HG02943 (cell line): Measurements from ENCODE around the gene GALNS.

Source experiments
- ATAC-seq: cut with Tn5 transposase; IDR thresholded peaks from one replicate; pipeline ENCODE4 v1.9.1; 2021; ENCODE audit warnings: mild to moderate bottlenecking, low read depth, moderate library complexity; ENCODE audit not compliant: unreplicated experiment

Gene GALNS

DNA sequence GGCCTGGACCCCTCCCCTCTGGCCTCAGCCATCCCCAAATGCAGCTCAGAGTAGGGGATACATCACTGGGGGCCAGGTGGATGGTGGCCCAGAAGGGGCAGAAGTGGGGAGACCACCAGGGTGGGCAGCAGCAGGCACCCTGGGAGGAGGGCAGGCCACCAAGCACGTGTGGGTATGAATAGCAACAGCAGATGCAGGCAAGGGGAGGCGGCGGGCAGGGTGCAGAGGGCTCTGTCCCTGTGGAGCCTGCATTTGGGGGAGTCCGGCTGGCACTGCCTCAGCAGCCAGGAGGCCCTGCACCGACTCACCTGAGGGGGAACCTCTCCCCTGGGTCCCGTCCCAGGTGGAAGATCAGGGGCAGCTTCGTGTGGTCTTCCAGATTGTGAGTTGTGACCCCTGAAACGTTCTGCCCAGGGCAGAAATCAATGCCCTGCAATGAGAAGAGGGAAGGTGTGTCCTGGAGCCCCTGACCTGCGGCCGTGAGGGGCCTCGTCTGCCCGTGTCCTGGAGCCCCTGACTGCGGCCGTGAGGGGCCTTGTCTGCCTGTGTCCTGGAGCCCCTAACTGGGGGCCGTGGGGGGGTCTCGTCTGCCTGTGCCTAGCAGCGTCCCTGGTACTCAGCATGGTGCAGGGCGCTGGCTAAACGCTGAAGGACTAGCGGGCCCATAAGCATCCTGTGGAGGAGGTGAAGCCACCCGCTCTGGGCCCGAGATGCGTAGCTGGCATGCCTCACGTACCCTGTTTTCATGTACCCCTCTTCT lies 34.3 kb downstream of the GALNS start:
- ATAC-seq: no peak

- no peak for ATAC-seq
These were observed 35.4 kb downstream of the GALNS start for GRCh38 chr16:88821168-88821850.

GRCh38 chr16:88820385-88821025 lies 36.2 kb downstream of the GALNS start:
- ATAC-seq: no peak

DNA sequence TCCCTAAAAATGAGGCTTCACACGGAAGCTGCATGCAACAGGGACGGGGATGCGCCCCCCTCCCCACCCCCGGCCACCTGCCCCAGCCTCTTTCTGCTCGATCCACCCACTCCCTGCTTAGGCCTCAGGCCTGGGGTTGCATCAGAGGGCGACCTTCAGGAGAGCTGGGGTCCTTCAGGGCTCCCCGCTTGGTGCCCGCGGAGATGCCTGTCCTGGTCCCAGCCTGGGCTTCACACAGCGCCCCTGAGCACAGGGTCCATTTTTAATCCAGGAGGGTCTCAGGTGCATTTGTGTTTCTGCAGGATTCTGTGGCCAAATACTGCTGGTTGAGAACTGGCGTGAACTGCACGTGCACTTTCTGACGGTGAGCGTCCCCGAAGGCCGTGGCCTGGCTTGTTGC lies 37.6 kb downstream of the GALNS start:
- no peak for ATAC-seq

GRCh38 chr16:88818575-88818874 lies 38.2 kb downstream of the GALNS start:
- no peak for ATAC-seq

GRCh38 chr16:88817785-88818574 lies 38.8 kb downstream of the GALNS start:
- no peak for ATAC-seq

GRCh38 chr16:88816736-88817535 lies 39.8 kb downstream of the GALNS start:
- no peak for ATAC-seq

- ATAC-seq: no peak
These were observed 40.7 kb downstream of the GALNS start for GRCh38 chr16:88815901-88816589.

DNA sequence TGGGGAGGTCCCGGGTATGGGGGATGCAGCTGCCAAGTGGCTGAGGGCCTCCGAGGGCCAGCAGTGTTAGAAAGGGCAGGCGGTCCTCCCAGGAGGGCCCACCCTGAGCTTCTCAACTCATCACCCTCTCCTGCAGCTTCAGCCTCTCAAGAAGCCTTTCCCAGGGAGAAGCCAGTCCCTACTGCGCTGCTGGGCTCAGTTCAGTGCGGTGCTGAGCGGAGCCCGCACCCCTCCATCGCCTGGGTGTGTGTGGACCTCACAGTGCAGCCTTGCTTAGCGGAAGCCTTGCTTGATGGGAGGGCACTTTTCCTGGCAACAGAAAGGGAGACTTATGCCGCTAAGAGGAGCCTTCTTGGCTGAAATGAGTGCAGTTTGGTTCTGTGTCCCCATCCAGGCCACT lies 41.5 kb downstream of the GALNS start:
- no peak for ATAC-seq

DNA sequence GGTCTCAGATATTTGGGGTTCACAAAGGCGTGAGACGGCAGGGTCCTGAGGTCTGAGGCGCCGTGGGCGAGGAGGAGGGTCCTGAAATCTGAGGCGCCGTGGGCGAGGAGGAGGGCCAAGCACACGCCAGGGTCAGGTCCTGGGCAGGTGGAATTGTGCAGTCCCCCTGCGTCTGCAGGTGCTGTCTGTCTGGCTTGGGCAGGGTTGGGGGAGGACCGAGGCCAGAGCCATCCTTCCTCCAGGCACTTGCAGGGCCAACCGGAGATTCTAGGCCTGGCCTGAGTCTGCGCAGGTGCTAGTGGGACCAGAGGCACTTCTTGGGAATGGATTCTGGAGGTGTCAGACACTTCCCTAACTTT lies 42.6 kb downstream of the GALNS start:
- ATAC-seq: no peak

DNA sequence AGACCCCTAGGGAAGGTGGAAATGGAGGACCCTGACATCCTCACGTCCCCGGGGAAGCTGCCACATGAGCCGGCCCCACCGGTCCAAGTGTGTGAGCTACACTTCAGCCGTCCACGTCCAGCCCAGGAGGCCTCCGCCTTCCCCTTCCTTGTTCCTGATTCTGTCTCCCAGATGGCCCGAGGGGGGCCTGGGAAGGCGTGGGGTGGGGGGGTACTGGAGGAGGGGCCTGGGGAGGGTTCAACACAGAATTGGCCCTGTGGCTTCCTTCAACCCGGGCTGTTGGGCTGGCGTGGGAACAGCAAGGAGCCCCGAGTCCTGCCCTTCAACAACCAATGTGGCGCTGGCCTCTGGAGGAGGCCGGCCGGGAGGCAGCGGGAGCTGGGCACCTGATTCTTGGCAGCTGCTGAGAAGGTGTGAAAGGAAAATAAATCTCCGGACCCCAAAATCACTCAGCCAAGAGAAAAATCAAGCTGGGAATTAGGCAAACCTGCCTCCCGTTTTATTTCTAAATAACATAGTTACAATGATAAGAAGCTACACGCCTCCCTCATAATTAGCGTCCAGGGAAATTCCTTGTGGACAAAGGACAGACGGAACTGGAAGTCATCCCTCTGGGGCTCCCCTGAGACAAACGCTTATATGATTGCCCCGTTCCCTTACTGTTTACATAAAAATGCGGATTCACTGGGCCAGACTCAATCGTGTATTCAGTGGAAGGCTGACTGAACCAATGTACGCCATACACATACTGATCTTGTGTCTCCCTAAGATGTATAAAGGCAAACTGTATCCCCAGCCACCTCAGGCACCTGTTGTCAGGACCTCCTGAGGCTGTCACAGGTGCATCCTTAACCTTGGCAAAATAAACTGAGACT lies 43.2 kb downstream of the GALNS start:
- no peak for ATAC-seq

DNA sequence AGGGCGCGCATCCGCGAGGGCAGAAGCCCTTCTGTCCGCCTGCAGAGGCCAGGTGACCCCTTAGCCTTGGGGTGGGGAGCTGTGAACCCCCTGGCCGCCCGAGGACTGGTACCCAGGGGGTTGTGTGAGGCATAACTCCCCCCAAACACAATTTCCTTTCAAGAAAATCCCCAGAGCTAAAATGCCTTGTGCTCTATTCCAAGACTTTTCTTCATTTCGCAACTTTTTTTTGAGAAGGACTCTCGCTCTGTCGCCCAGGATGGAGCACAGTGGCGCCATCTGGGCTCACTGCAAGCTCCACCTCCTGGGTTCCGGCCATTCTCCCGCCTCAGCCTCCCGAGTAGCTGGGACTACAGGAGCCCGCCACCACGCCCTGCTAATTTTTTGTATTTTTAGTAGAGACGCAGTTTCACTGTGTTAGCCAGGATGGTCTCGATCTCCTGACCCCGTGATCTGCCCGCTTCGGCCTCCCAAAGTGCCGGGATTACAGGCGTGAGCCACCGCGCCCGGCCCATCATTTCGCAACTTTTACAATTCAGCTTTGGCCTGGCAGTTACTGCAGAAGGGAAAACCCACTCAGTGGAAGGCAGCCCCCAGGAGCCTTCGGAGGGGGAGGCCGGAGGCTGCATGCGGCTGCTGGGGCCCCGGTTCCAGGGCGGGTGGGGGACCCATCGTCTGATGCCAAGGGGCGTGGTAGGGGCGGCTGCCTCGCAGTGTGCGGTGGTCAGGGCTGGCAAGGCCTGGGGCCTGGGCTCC lies 44.1 kb downstream of the GALNS start:
- no peak for ATAC-seq

GRCh38 chr16:88811769-88812512 lies 44.8 kb downstream of the GALNS start, which contains the start of gene APRT:
Gene APRT, minus strand, starts transcription at chr16:88811928. Its CDS starts 29 bp downstream, at chr16:88811899.
- peak; percentile 50 for ATAC-seq

- ATAC-seq: peak; percentile 43
These were observed 45.6 kb downstream of the GALNS start for GRCh38 chr16:88810912-88811768.

- no peak for ATAC-seq
These were observed 46.4 kb downstream of the GALNS start for GRCh38 chr16:88810166-88810911.
